Dermis blood vessel endothelial cell (primary cell): ENCODE measurements around the gene SETD3. TPM values are rescaled to one million over a fixed set of nuclear protein-coding genes. Genes with fewer than 3 reads are reported as not detected.
"Not testable (repeated sequence)": the region's sequence is repeated elsewhere in the genome, so short reads cannot be mapped to it uniquely, and the experiment has no call there.

ENCODE experiments used
- DNase-seq: peaks from one replicate; pipeline ENCODE4 v3.0.0; 2010
- total RNA-seq: library from RNA; depleted of rRNA; stranded (reverse); fragments of >200 nt; gene quantifications from 2 replicates; pipeline ENCODE4 v1.2.3, GENCODE V29; 2014

The SETD3 gene
- total RNA-seq, 1 donor from 2014 or later, result 82.7 TPM

DNA sequence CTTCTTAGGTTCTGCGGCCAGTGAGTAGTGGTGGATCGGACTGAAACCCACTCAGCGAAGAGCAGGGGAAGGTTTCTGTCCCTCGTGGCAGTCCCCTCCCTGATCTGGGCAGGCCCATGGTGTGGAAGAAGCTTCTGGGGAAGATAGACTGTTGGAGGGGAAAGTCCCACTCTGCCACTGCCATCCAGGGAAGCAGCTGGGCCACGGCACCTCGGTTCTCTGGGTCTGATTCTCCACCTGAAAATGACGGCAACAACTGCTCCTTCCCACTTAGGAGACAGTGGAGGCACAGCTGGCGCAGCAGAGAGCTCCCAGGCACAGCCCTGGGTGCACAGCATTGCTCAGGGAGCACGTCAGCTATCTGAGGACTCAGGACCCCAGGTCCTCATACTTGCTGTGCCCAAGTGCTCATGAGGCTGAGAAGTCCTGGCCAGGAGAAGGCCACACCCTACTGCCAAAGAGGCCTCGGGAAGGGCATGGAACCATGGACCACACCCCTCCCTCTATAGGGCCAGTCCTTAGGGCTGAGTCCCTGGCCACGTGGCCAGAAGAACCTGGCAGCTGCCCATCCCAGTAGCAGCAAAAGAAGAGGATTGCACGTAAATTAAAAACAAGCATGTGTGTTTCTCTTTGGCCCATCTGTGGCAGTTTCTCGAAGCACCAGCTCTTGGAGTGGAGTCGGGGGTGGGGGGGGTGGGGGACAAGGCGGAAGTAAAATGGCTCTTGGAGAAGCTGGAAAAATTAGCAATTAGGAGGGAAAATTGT, 123.3 kb downstream of the SETD3 start:
- no peak for DNase-seq

DNA sequence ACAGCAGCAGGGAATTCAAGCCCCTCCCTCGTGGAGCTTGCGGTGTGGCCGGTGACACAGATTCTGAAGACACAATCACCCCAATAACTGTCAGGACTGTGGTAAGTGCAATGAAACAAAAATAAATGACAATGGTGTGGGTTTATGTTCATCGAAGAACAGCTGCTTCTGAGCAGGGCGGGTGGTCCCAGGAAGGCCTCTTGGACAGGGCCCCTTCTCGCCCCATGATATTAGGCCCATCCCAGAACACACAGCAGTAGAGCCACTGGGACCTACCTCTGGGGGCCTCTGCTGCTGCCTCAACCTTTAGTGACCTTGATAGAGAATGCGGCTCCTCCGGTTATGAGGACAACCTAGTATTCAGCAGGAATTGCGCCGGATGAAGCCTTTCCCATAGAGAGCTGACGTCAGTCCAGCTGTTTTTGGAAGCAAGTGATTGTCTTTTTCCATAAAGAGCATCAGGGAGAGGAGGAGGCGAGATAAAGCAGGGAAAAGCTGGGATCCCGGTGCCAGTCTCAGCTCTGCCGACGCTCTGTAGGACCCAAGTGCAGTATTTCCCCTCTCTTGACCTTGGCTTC, 124.5 kb downstream of the SETD3 start:
- DNase-seq, result no peak

DNA sequence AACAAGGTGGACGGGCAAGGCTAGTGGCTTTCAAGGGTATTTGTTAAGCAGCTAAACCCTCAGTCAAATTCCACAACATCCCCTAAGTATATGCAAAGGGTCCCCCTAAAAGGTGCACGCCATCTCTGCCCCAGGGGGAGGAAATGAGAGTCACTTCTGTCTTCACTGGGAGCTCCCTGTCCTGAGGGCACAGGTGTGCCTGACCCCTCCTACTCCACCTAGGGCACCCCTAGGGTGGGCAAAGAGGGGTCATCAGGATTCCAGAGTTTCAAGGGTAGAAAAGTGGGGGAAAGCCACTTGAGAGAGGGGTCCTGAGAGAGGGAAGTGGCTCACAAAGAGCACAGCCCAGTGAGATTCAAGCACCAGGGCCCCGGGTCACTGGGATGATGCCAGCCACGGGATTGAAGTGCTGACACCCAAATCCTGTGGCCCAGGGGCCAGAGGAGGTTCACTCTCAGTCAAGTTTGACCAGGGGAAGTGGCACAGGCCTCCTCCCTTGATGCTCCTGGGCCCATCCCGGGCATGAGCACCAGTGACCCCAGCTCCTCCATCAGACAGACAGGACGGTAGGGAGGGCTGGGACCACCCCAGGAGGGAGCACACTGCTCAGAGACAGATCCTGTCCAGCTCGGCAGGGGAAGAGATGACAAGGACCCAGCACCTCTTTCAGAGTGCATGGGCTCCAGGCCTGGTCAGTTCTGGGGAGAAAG, 126.3 kb downstream of the SETD3 start:
- no peak for DNase-seq

DNA sequence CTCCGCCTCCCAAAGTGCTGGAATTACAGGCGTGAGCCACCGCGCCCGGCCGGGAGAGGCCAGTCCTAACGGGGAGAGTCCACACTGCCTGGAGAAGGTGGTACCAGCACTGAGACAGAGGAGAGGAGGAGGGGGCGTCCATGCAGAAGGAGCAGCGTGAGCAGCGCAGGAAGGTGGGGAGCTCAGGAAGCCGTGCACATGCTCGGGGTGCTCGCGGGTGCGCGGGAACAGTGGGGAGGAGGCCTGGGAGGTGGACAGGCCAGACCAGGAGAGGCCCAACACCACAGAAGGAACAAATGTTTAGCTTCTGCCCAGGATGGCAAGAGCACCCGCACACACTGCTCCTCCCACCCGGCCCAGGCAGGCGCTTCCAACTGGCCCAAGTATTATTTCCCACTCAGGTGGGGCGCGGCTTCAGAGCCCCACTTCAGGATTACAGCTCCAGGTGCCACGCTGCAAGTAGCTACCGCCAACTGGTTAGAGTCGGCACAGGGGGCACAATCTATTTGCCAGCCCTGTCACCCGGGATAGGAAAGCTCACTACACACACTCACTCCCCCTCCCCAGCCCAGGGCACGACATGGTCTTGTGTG, 127.9 kb downstream of the SETD3 start:
- DNase-seq, result no peak

DNA sequence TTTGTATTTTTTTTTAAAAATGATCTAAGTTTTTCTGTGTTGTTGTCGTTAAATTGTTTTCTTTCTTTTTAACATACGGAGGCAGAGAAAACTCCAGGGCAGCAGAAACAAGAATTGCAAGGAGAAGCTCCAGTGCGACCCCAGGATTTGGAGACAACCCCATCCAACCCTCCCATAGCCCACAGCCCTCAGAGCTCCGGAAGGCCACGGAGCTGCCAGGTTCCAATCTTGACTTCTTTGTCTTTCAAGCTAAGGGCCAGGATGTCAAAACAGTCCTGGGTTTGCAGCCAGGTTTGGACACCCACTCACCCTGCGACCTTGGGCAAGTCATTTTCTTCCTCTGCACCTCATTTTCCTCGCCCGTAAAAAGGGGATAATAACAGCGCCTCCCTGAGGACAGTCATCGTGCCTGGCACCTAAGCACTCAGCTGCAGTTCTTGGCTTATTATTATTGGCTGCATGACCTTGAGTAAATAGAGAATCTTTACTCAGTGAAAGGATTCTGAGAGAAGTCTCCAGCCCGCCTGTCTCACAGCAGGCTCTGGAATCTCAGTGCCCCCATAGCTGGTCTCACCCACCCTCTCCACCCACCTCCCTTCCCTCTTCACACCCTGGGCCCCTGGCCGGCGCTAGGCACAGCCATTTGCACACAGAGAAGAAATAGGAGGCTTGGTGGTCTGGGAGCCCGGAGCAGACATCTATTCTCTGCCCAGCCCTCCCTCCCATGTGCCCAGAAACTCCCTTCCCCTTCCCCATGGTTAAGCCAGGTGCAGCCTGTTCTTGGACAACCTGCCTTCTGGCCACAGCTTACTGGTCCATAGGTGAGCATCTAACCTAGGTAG, 129.3 kb downstream of the SETD3 start:
- DNase-seq, result no peak

DNA sequence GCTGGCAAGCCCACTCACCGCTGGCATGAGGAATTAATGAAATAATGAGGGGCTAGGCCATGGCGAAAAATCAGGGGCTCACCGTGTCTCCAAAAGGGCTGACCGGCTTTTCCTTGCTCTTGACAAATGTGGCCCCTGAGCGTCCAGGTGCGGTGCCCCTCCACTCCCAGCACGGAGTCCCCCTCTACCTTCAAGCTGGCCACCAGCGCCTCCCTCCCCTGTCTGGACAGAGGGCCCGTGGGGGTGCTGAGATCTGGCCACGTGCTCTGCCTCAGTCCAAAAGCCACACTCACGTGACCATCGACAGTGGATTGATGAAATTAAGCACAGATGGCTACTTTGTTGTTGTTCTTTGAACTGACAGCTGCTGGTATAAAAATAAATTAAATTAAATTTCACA, 129.9 kb downstream of the SETD3 start:
- DNase-seq, result no peak

DNA sequence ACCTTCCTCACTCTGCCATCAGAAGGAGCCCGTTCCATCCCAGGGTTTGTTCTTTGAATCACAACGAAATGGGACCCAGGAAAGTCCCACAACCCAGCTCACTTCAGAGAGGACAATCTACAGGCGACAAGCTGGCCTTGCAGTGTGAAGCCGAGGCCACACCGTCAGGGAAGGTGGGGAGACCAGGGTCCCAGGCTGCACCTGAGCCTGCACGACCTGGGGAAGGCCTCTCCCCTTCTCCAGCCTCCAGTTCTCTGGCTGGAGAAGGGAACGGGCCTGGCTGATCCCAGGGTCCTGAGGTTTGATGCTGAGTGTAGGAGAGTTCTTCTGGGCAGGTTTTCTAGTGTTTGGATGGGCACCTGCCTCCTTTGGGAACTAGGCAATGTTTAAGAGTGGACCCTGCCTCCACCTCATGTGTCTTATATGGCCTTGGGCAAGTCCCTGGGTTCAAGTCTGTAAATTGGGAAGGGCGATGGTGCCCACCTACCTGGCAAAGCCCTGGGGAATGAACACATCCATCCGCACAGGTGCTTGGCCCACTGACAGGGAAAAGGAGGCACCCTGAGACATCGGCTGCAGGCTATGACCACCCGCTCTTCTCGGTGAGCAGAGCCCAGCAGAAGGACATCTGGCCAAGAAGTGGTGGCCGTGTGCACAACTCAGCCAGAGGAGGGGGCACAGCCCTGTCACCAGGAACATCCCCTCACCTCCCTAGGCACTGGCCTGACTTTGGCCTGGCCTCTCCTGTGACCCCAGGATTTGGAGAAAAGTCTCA, 130.8 kb downstream of the SETD3 start:
- DNase-seq, result no peak

DNA sequence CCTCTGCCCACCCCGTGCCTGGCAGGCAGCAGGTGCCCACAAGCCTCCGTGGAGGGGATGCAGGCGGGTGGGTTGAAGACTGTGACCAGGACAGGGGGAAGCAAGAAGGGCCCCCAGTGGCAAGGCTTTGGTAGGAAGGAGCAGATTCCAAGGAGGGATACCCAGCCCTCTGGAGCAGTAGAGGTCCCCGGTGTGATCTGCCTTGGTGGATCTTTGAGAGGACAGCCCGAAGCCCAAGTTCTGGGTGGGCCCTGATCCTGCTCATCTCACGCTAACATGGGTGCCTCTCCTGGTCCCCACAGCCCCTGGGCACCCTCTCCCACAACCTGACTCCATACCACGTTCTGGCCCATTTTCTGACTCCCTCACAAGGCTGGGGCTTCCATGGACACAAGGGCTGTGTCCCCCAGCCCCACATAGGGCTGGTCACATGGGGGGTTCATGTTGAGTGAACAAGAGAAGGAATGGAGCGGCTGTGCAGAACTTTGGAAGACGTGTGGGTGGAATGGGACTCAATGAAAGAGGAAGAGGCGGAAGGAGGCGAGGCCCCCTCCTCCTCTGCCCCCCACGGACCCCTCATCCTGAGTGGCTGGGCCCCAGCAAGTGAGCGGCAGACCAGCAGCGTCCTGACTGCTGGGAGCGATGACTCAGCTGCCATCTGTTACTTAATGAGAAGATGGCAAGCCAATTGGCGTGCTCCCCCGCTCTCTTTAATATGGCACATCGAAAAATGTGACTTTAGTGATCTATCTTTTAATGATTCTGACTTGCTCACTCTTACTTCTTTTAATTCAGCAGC, 131.6 kb downstream of the SETD3 start:
- DNase-seq, result no peak

DNA sequence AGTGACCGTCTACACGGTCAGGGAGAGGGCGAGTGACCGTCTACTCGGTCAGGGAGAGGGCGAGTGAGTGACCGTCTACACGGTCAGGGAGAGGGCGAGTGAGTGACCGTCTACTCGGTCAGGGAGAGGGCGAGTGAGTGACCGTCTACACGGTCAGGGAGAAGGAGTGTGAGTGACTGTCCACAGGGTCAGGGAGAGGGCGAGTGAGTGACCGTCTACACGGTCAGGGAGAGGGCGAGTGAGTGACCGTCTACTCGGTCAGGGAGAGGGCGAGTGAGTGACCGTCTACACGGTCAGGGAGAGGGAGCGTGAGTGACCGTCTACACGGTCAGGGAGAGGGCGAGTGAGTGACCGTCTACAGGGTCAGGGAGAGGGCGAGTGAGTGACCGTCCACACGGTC, 132.4 kb downstream of the SETD3 start:
- DNase-seq, result not testable (repeated sequence)

Other genes with a start within 250 kb of the SETD3 start
- gene BCL11B, start 208.7 kb downstream of the SETD3 start, total RNA-seq, result under 0.01 and 0.05 TPM in 2 replicates
- gene CCNK, start 550 bp upstream of the SETD3 start, total RNA-seq, result 25.7 and 36.7 TPM in 2 replicates
- 14.5 and 32.4 TPM in 2 replicates for gene CCDC85C, start 123.3 kb upstream of the SETD3 start, total RNA-seq
- 1.7 and 4.1 TPM in 2 replicates for gene HHIPL1, start 164.3 kb upstream of the SETD3 start, total RNA-seq
- under 0.01 and 0.14 TPM in 2 replicates for gene CYP46A1, start 203.4 kb upstream of the SETD3 start, total RNA-seq